HEK293 (cell line): ENCODE measurements around the gene CLN6.
A peak's percentile ranks its signal among the peaks of the same experiment; 100 is the strongest.

ENCODE experiments used
- CTCF ChIA-PET: fragments of 350-600 bp; formaldehyde crosslinking; extraction: SDS; loops from one replicate; lab custom pipeline; 2021; ENCODE audit warnings: antibody characterized with exemption; lab: Yijun Ruan, JAX
- POLR2A ChIA-PET: fragments of 300-600 bp; formaldehyde crosslinking; extraction: SDS; loops from one replicate; lab custom pipeline; 2020; ENCODE audit warnings: antibody characterized with exemption, inconsistent platforms; lab: Yijun Ruan, JAX
- H3K27ac ChIP-seq: fragments of 200-500 bp; sonication (Bioruptor generic); 2 replicates; pipeline ENCODE4 v1.5.1; 2014; ENCODE audit warnings: low read depth, low read length, control low read depth, inconsistent platforms; ENCODE audit errors: extremely low read depth
- H3K36me3 ChIP-seq, 2 experiments: fragments of 200-500 bp in 1 of 2; sonication (Bioruptor generic) in 1 of 2; 1 replicate in 1 of 2; 2 replicates in 1 of 2; pipeline ENCODE4 v1.5.1; 2014 to 2017; ENCODE audit warnings: inconsistent platforms in 2 of 2, low read length in 2 of 2; ENCODE audit not compliant: control insufficient read depth in 2 of 2, insufficient read depth in 1 of 2
- H3K4me1 ChIP-seq: fragments of 200-500 bp; sonication (Bioruptor generic); 2 replicates; pipeline ENCODE4 v1.5.1; 2014; ENCODE audit warnings: mild to moderate bottlenecking, low read length, inconsistent platforms; ENCODE audit not compliant: control insufficient read depth, insufficient read depth
- H3K4me3 ChIP-seq: 2 replicates; pipeline ENCODE4 v1.5.1; 2011; ENCODE audit warnings: low read depth, mild to moderate bottlenecking, control low read depth, low read length, moderate library complexity
- H3K9me3 ChIP-seq: fragments of 200-500 bp; sonication (Bioruptor generic); 2 replicates; pipeline ENCODE4 v1.5.1; 2014; ENCODE audit warnings: low read depth, low read length, inconsistent platforms; ENCODE audit not compliant: control insufficient read depth, insufficient read depth
- HOXC10 ChIP-seq: sonication (generic); formaldehyde crosslinking; IDR thresholded peaks from 2 replicates; pipeline ENCODE4 v1.8.1; 2023; ENCODE audit warnings: mild to moderate bottlenecking, missing genetic modification reagents
- KLF9 ChIP-seq: fragments of 450-650 bp; formaldehyde crosslinking; IDR thresholded peaks from 2 replicates; pipeline ENCODE4 v1.5.1; 2016; ENCODE audit warnings: missing biosample characterization, missing genetic modification characterization, low read depth
- OSR2 ChIP-seq: fragments of 450-650 bp; formaldehyde crosslinking; IDR thresholded peaks from 2 replicates; pipeline ENCODE4 v1.5.1; 2016; ENCODE audit warnings: missing biosample characterization, missing genetic modification characterization
- ZIC2 ChIP-seq: fragments of 450-650 bp; formaldehyde crosslinking; IDR thresholded peaks from 2 replicates; pipeline ENCODE4 v1.5.1; 2016; ENCODE audit warnings: missing biosample characterization, missing genetic modification characterization
- ZNF10 ChIP-seq: fragments of 450-650 bp; formaldehyde crosslinking; IDR thresholded peaks from 2 replicates; pipeline ENCODE4 v1.5.1; 2017; ENCODE audit warnings: missing biosample characterization, missing genetic modification characterization
- ZNF112 ChIP-seq: fragments of 450-650 bp; formaldehyde crosslinking; IDR thresholded peaks from 2 replicates; pipeline ENCODE4 v1.5.0; 2017; ENCODE audit warnings: missing biosample characterization, missing genetic modification characterization
- ZNF174 ChIP-seq: fragments of 450-650 bp; formaldehyde crosslinking; IDR thresholded peaks from 2 replicates; pipeline ENCODE4 v1.5.0; 2017; ENCODE audit warnings: missing biosample characterization, mild to moderate bottlenecking, missing genetic modification characterization
- ZNF248 ChIP-seq: fragments of 450-650 bp; formaldehyde crosslinking; IDR thresholded peaks from 2 replicates; pipeline ENCODE4 v1.5.1; 2017; ENCODE audit warnings: missing biosample characterization, missing genetic modification characterization
- ZNF362 ChIP-seq: fragments of 450-650 bp; formaldehyde crosslinking; IDR thresholded peaks from 2 replicates; pipeline ENCODE4 v1.5.1; 2016; ENCODE audit warnings: missing biosample characterization, missing genetic modification characterization
- ZNF366 ChIP-seq: fragments of 450-650 bp; formaldehyde crosslinking; conservative IDR thresholded peaks from 2 replicates; pipeline ENCODE4 v1.5.1; 2016; ENCODE audit warnings: missing biosample characterization, missing genetic modification characterization
- ZNF391 ChIP-seq: fragments of 450-650 bp; formaldehyde crosslinking; IDR thresholded peaks from 2 replicates; pipeline ENCODE4 v1.5.1; 2016; ENCODE audit warnings: low read depth, missing biosample characterization, missing genetic modification characterization, borderline replicate concordance
- ZNF510 ChIP-seq: fragments of 450-650 bp; formaldehyde crosslinking; IDR thresholded peaks from 2 replicates; pipeline ENCODE4 v1.5.1; 2018; ENCODE audit warnings: mild to moderate bottlenecking, missing genetic modification characterization, missing biosample characterization; ENCODE audit not compliant: insufficient replicate concordance
- ZNF624 ChIP-seq: fragments of 450-650 bp; formaldehyde crosslinking; IDR thresholded peaks from 2 replicates; pipeline ENCODE4 v1.5.1; 2017; ENCODE audit warnings: missing biosample characterization, missing genetic modification characterization
- ZNF670 ChIP-seq: fragments of 450-650 bp; formaldehyde crosslinking; IDR thresholded peaks from 2 replicates; pipeline ENCODE4 v1.5.1; 2016; ENCODE audit warnings: missing biosample characterization, missing genetic modification characterization, low read depth
- ZNF692 ChIP-seq: fragments of 450-650 bp; formaldehyde crosslinking; IDR thresholded peaks from 2 replicates; pipeline ENCODE4 v1.5.1; 2016; ENCODE audit warnings: missing biosample characterization, missing genetic modification characterization
- ZSCAN23 ChIP-seq: fragments of 450-650 bp; formaldehyde crosslinking; IDR thresholded peaks from 2 replicates; pipeline ENCODE4 v1.5.1; 2016; ENCODE audit warnings: missing biosample characterization, missing genetic modification characterization
- ZSCAN30 ChIP-seq: fragments of 450-650 bp; IDR thresholded peaks from 2 replicates; pipeline ENCODE4 v1.5.1; 2018; ENCODE audit warnings: missing biosample characterization, mild to moderate bottlenecking, missing genetic modification characterization, moderate library complexity
- TF ChIP-seq, protein P1 (sequence below): fragments of 450-650 bp; formaldehyde crosslinking; IDR thresholded peaks from 2 replicates; pipeline ENCODE4 v1.5.1; 2016; ENCODE audit warnings: missing biosample characterization, missing genetic modification characterization, borderline replicate concordance
- TF ChIP-seq, protein P2 (sequence below): fragments of 450-650 bp; formaldehyde crosslinking; IDR thresholded peaks from 2 replicates; pipeline ENCODE4 v1.5.1; 2016; ENCODE audit warnings: missing biosample characterization, missing genetic modification characterization
- TF ChIP-seq, protein P3 (sequence below): fragments of 450-650 bp; formaldehyde crosslinking; IDR thresholded peaks from 2 replicates; pipeline ENCODE4 v1.5.1; 2016; ENCODE audit warnings: missing biosample characterization, missing genetic modification characterization, borderline replicate concordance

Gene CLN6

GRCh38 chr15:68229386-68230156, at the start of gene CLN6:
Gene CLN6 (minus strand): TSS chr15:68229728. CDS start chr15:68229584, 144 bp downstream.
- ChIA-PET CTCF (interaction anchor here (0.5 to 2.1 kb wide), 4 partner anchors 23 to 1038 kb away, joined by 3 to 6 read pairs (median 4); no protein-coding TSS in a partner anchor), POLR2A (interaction anchor here (0.7 to 1.9 kb wide), 3 partner anchors 10 to 389 kb away, joined by 3 to 4 read pairs (median 4); partner anchors contain the start of gene FEM1B)
- H3K9me3 ChIP-seq = no peaks in the 10 kb centered on the region
- peaks cover 4% of the 10 kb centered on the region; the same call in 1 of the 2 replicates for H3K4me1 ChIP-seq
- peak within 1 kb of the TSS; percentile 89 for H3K27ac ChIP-seq
- peak within 1 kb of the TSS; percentile 69 for H3K4me3 ChIP-seq
- peaks cover 0 to 6% of the 10 kb centered on the region in 2 experiments; a peak in 1 of 3 replicates for H3K36me3 ChIP-seq
- TF ChIP-seq ZNF112 (tag by site-specific recombination) (no peak), ZNF362 (tag by site-specific recombination) (no peak), ZNF174 (tag by site-specific recombination) (no peak), ZNF366 (tag by site-specific recombination) (peak; percentile 69), ZNF510 (tag by site-specific recombination) (no peak), OSR2 (tag by site-specific recombination) (peak; percentile 32; the same call in 1 of the 2 replicates), KLF9 (tag by site-specific recombination) (peak; percentile 28; the same call in 1 of the 2 replicates), ZNF248 (tag by site-specific recombination) (no peak), ZNF391 (tag by site-specific recombination) (no peak; the same call in 1 of the 2 replicates), ZNF670 (tag by site-specific recombination) (no peak), ZIC2 (no peak), ZNF10 (tag by site-specific recombination) (no peak), ZSCAN30 (tag by site-specific recombination) (peak; percentile 92), HOXC10 (no peak), ZNF624 (tag by site-specific recombination) (no peak), ZSCAN23 (no peak), ZNF692 (tag by site-specific recombination) (peak; percentile 36; the same call in 1 of the 2 replicates)
- TF ChIP-seq, protein P1, sequence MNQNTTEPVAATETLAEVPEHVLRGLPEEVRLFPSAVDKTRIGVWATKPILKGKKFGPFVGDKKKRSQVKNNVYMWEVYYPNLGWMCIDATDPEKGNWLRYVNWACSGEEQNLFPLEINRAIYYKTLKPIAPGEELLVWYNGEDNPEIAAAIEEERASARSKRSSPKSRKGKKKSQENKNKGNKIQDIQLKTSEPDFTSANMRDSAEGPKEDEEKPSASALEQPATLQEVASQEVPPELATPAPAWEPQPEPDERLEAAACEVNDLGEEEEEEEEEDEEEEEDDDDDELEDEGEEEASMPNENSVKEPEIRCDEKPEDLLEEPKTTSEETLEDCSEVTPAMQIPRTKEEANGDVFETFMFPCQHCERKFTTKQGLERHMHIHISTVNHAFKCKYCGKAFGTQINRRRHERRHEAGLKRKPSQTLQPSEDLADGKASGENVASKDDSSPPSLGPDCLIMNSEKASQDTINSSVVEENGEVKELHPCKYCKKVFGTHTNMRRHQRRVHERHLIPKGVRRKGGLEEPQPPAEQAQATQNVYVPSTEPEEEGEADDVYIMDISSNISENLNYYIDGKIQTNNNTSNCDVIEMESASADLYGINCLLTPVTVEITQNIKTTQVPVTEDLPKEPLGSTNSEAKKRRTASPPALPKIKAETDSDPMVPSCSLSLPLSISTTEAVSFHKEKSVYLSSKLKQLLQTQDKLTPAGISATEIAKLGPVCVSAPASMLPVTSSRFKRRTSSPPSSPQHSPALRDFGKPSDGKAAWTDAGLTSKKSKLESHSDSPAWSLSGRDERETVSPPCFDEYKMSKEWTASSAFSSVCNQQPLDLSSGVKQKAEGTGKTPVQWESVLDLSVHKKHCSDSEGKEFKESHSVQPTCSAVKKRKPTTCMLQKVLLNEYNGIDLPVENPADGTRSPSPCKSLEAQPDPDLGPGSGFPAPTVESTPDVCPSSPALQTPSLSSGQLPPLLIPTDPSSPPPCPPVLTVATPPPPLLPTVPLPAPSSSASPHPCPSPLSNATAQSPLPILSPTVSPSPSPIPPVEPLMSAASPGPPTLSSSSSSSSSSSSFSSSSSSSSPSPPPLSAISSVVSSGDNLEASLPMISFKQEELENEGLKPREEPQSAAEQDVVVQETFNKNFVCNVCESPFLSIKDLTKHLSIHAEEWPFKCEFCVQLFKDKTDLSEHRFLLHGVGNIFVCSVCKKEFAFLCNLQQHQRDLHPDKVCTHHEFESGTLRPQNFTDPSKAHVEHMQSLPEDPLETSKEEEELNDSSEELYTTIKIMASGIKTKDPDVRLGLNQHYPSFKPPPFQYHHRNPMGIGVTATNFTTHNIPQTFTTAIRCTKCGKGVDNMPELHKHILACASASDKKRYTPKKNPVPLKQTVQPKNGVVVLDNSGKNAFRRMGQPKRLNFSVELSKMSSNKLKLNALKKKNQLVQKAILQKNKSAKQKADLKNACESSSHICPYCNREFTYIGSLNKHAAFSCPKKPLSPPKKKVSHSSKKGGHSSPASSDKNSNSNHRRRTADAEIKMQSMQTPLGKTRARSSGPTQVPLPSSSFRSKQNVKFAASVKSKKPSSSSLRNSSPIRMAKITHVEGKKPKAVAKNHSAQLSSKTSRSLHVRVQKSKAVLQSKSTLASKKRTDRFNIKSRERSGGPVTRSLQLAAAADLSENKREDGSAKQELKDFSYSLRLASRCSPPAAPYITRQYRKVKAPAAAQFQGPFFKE = 0 out of 2 replicates have a peak, but pooled peaks have one; percentile 35
- TF ChIP-seq, protein P2, sequence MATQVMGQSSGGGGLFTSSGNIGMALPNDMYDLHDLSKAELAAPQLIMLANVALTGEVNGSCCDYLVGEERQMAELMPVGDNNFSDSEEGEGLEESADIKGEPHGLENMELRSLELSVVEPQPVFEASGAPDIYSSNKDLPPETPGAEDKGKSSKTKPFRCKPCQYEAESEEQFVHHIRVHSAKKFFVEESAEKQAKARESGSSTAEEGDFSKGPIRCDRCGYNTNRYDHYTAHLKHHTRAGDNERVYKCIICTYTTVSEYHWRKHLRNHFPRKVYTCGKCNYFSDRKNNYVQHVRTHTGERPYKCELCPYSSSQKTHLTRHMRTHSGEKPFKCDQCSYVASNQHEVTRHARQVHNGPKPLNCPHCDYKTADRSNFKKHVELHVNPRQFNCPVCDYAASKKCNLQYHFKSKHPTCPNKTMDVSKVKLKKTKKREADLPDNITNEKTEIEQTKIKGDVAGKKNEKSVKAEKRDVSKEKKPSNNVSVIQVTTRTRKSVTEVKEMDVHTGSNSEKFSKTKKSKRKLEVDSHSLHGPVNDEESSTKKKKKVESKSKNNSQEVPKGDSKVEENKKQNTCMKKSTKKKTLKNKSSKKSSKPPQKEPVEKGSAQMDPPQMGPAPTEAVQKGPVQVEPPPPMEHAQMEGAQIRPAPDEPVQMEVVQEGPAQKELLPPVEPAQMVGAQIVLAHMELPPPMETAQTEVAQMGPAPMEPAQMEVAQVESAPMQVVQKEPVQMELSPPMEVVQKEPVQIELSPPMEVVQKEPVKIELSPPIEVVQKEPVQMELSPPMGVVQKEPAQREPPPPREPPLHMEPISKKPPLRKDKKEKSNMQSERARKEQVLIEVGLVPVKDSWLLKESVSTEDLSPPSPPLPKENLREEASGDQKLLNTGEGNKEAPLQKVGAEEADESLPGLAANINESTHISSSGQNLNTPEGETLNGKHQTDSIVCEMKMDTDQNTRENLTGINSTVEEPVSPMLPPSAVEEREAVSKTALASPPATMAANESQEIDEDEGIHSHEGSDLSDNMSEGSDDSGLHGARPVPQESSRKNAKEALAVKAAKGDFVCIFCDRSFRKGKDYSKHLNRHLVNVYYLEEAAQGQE = no peak
- TF ChIP-seq, protein P3, sequence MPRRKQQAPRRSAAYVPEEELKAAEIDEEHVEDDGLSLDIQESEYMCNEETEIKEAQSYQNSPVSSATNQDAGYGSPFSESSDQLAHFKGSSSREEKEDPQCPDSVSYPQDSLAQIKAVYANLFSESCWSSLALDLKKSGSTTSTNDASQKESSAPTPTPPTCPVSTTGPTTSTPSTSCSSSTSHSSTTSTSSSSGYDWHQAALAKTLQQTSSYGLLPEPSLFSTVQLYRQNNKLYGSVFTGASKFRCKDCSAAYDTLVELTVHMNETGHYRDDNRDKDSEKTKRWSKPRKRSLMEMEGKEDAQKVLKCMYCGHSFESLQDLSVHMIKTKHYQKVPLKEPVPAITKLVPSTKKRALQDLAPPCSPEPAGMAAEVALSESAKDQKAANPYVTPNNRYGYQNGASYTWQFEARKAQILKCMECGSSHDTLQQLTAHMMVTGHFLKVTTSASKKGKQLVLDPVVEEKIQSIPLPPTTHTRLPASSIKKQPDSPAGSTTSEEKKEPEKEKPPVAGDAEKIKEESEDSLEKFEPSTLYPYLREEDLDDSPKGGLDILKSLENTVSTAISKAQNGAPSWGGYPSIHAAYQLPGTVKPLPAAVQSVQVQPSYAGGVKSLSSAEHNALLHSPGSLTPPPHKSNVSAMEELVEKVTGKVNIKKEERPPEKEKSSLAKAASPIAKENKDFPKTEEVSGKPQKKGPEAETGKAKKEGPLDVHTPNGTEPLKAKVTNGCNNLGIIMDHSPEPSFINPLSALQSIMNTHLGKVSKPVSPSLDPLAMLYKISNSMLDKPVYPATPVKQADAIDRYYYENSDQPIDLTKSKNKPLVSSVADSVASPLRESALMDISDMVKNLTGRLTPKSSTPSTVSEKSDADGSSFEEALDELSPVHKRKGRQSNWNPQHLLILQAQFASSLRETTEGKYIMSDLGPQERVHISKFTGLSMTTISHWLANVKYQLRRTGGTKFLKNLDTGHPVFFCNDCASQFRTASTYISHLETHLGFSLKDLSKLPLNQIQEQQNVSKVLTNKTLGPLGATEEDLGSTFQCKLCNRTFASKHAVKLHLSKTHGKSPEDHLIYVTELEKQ (tag by site-specific recombination) = no peak
